ENCODE measurements around the gene SPTBN4.

SPTBN4 gene

DNA sequence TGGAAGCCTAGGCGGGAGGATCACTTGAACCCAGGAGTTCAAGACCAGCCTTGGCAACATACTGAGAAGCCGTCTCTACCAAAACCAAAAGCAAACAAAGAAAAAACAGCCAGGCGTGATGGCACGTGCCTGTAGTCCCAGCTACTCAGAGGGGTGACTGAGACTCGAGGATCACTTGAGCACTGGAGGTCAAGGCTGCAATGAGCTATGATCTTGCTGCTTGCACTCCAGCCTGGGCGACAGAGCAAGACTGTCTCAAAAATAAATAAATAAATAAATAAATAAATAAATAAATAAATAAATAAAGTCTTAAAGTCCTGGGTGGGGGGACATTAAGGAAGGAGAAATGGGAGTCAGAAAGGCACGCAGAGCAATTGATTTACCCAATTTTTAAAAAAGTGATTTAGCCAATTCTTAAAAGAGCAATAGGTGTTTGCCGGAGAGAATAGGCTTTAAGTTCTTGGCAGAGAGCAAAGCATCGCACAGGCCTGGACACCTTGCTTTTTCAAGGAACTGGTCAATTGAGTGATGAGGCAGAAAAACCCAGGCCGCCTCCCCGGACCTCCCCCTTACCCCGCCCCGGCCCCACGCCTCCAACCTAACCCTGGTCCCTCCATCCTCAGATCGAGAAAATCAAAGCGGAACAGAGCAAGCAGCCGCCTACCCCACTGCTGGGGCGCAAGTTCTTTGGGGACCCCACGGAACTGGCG is 100.4 kb downstream of the SPTBN4 start (continued):
- TF ChIP-seq, protein P1, sequence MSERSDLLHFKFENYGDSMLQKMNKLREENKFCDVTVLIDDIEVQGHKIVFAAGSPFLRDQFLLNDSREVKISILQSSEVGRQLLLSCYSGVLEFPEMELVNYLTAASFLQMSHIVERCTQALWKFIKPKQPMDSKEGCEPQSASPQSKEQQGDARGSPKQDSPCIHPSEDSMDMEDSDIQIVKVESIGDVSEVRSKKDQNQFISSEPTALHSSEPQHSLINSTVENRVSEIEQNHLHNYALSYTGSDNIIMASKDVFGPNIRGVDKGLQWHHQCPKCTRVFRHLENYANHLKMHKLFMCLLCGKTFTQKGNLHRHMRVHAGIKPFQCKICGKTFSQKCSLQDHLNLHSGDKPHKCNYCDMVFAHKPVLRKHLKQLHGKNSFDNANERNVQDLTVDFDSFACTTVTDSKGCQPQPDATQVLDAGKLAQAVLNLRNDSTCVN (tag by site-specific recombination; optimal IDR thresholded peaks at IDR 0.05): no peak
- TF ChIP-seq KLF8 (tag by site-specific recombination; IDR thresholded peaks at IDR 0.05): no peak
- peak; percentile 34; the same call in 1 of the 2 replicates for TF ChIP-seq ZNF146 (tag by site-specific recombination; IDR thresholded peaks at IDR 0.05)
- TF ChIP-seq ZNF76 (tag by site-specific recombination; IDR thresholded peaks at IDR 0.05; ENCODE audit: borderline replicate concordance, low read depth): no peak
- TF ChIP-seq ZSCAN16 (tag by site-specific recombination; IDR thresholded peaks at IDR 0.05): no peak
- TF ChIP-seq ZNF132 (tag by site-specific recombination; IDR thresholded peaks at IDR 0.05; ENCODE audit: borderline replicate concordance): no peak
- TF ChIP-seq, protein P2, sequence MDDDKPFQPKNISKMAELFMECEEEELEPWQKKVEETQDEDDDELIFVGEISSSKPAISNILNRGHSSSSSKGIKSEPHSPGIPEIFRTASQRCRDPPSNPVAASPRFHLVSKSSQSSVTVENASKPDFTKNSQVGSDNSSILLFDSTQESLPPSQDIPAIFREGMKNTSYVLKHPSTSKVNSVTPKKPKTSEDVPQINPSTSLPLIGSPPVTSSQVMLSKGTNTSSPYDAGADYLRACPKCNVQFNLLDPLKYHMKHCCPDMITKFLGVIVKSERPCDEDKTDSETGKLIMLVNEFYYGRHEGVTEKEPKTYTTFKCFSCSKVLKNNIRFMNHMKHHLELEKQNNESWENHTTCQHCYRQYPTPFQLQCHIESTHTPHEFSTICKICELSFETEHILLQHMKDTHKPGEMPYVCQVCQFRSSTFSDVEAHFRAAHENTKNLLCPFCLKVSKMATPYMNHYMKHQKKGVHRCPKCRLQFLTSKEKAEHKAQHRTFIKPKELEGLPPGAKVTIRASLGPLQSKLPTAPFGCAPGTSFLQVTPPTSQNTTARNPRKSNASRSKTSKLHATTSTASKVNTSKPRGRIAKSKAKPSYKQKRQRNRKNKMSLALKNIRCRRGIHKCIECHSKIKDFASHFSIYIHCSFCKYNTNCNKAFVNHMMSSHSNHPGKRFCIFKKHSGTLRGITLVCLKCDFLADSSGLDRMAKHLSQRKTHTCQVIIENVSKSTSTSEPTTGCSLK (tag by site-specific recombination; IDR thresholded peaks at IDR 0.05): no peak
- TF ChIP-seq ZNF223 (tag by site-specific recombination; IDR thresholded peaks at IDR 0.05): peak; percentile 95
- TF ChIP-seq ZNF585B (tag by site-specific recombination; IDR thresholded peaks at IDR 0.05): no peak
- TF ChIP-seq ZNF174 (tag by site-specific recombination; IDR thresholded peaks at IDR 0.05): no peak
- 0 out of 2 replicates have a peak, but pooled peaks have one; percentile 88 for TF ChIP-seq ZNF175 (tag by site-specific recombination; IDR thresholded peaks at IDR 0.05)
- TF ChIP-seq REPIN1 (tag by site-specific recombination; IDR thresholded peaks at IDR 0.05; ENCODE audit: low read depth): peak; percentile 92; the same call in 1 of the 2 replicates
- peak; percentile 81 for TF ChIP-seq ZNF654 (tag by site-specific recombination; IDR thresholded peaks at IDR 0.05; ENCODE audit: low read depth)
- TF ChIP-seq, protein P3, sequence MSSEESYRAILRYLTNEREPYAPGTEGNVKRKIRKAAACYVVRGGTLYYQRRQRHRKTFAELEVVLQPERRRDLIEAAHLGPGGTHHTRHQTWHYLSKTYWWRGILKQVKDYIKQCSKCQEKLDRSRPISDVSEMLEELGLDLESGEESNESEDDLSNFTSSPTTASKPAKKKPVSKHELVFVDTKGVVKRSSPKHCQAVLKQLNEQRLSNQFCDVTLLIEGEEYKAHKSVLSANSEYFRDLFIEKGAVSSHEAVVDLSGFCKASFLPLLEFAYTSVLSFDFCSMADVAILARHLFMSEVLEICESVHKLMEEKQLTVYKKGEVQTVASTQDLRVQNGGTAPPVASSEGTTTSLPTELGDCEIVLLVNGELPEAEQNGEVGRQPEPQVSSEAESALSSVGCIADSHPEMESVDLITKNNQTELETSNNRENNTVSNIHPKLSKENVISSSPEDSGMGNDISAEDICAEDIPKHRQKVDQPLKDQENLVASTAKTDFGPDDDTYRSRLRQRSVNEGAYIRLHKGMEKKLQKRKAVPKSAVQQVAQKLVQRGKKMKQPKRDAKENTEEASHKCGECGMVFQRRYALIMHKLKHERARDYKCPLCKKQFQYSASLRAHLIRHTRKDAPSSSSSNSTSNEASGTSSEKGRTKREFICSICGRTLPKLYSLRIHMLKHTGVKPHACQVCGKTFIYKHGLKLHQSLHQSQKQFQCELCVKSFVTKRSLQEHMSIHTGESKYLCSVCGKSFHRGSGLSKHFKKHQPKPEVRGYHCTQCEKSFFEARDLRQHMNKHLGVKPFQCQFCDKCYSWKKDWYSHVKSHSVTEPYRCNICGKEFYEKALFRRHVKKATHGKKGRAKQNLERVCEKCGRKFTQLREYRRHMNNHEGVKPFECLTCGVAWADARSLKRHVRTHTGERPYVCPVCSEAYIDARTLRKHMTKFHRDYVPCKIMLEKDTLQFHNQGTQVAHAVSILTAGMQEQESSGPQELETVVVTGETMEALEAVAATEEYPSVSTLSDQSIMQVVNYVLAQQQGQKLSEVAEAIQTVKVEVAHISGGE (tag by site-specific recombination; conservative IDR thresholded peaks at IDR 0.05; ENCODE audit: low read depth): peak; percentile 94
- TF ChIP-seq ZBTB48 (tag by site-specific recombination; IDR thresholded peaks at IDR 0.05): no peak
- TF ChIP-seq, protein P4, sequence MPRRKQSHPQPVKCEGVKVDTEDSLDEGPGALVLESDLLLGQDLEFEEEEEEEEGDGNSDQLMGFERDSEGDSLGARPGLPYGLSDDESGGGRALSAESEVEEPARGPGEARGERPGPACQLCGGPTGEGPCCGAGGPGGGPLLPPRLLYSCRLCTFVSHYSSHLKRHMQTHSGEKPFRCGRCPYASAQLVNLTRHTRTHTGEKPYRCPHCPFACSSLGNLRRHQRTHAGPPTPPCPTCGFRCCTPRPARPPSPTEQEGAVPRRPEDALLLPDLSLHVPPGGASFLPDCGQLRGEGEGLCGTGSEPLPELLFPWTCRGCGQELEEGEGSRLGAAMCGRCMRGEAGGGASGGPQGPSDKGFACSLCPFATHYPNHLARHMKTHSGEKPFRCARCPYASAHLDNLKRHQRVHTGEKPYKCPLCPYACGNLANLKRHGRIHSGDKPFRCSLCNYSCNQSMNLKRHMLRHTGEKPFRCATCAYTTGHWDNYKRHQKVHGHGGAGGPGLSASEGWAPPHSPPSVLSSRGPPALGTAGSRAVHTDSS (tag by site-specific recombination; IDR thresholded peaks at IDR 0.05): no peak
- peak; percentile 61; the same call in 1 of the 2 replicates for TF ChIP-seq ZNF211 (tag by site-specific recombination; IDR thresholded peaks at IDR 0.05; ENCODE audit: low read depth)
- TF ChIP-seq ZNF701 (tag by site-specific recombination; IDR thresholded peaks at IDR 0.05): no peak
- peak; percentile 99 for TF ChIP-seq ZNF664 (tag by site-specific recombination; IDR thresholded peaks at IDR 0.05)
- no peak for TF ChIP-seq ZNF521 (tag by site-specific recombination; IDR thresholded peaks at IDR 0.05)
- TF ChIP-seq ZNF510 (tag by site-specific recombination; IDR thresholded peaks at IDR 0.05; ENCODE audit: insufficient replicate concordance): no peak
- TF ChIP-seq MYNN (tag by site-specific recombination; IDR thresholded peaks at IDR 0.05; ENCODE audit: borderline replicate concordance): peak; percentile 65; the same call in 1 of the 2 replicates
- TF ChIP-seq, protein P5, sequence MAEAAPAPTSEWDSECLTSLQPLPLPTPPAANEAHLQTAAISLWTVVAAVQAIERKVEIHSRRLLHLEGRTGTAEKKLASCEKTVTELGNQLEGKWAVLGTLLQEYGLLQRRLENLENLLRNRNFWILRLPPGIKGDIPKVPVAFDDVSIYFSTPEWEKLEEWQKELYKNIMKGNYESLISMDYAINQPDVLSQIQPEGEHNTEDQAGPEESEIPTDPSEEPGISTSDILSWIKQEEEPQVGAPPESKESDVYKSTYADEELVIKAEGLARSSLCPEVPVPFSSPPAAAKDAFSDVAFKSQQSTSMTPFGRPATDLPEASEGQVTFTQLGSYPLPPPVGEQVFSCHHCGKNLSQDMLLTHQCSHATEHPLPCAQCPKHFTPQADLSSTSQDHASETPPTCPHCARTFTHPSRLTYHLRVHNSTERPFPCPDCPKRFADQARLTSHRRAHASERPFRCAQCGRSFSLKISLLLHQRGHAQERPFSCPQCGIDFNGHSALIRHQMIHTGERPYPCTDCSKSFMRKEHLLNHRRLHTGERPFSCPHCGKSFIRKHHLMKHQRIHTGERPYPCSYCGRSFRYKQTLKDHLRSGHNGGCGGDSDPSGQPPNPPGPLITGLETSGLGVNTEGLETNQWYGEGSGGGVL (tag by site-specific recombination; IDR thresholded peaks at IDR 0.05): no peak
- no peak for TF ChIP-seq KLF10 (tag by site-specific recombination; IDR thresholded peaks at IDR 0.05)
- TF ChIP-seq ZNF24 (tag by site-specific recombination; IDR thresholded peaks at IDR 0.05): peak; percentile 61; the same call in 1 of the 2 replicates
- TF ChIP-seq HOXC10 (CRISPR knock-in tag; IDR thresholded peaks at IDR 0.05): no peak
- 0 out of 2 replicates have a peak, but pooled peaks have one; percentile 32 for TF ChIP-seq ZNF600 (tag by site-specific recombination; IDR thresholded peaks at IDR 0.05)
- TF ChIP-seq HOXD13 (CRISPR knock-in tag; IDR thresholded peaks at IDR 0.05; ENCODE audit: borderline replicate concordance): no peak
- TF ChIP-seq ZNF335 (tag by site-specific recombination; conservative IDR thresholded peaks at IDR 0.05): no peak; the same call in 1 of the 2 replicates
- peak; percentile 76; the same call in 1 of the 2 replicates for TF ChIP-seq BCL11B (tag by site-specific recombination; IDR thresholded peaks at IDR 0.05; ENCODE audit: low read depth)

All from HEK293 (cell line).